ENCODE measurements around the gene PEX11G.

DNA sequence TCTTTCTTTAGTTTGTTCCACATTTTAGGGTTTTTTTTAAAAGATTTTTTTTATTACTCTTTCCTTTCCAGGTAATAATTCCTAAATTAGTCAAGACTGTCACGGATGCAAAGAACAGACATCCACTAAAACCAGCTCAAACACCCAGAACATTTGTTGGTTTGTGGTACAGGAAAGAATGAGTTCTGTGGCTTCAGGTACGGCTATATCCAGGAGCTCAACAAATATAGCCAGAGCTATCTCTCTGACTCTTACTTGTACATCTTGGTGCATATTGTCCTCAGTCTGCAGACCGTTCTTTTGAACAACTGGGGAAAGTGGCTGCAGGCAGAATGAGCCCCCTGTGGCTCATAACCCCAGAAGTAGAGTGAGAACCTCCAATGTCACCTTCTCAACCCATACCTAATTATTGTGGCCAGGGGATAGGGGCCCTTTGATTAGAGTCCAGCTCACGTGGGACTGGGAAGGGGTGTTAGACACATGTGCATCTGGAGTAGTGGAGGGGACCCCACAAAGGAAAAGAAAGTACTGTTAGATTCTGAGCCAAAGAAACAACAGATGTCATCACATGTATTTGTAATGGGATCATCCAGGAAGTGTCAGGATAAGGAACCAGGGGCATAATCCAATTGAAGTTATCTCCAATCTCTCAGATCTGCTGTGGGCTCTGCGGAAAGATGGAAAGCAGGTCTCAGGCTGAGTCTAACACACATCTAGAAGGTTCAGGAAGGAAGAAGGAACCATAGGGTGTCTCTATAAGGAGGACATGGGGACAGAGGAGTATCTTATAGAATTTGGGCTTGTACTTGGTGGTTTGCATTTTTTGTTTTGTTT, 25.2 kb upstream of the PEX11G start:
- TF ChIP-seq, protein P1, sequence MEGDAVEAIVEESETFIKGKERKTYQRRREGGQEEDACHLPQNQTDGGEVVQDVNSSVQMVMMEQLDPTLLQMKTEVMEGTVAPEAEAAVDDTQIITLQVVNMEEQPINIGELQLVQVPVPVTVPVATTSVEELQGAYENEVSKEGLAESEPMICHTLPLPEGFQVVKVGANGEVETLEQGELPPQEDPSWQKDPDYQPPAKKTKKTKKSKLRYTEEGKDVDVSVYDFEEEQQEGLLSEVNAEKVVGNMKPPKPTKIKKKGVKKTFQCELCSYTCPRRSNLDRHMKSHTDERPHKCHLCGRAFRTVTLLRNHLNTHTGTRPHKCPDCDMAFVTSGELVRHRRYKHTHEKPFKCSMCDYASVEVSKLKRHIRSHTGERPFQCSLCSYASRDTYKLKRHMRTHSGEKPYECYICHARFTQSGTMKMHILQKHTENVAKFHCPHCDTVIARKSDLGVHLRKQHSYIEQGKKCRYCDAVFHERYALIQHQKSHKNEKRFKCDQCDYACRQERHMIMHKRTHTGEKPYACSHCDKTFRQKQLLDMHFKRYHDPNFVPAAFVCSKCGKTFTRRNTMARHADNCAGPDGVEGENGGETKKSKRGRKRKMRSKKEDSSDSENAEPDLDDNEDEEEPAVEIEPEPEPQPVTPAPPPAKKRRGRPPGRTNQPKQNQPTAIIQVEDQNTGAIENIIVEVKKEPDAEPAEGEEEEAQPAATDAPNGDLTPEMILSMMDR (IDR thresholded peaks at IDR 0.05) = no peak
- TF ChIP-seq POLR2A (IDR thresholded peaks at IDR 0.05) (no peak), POLR2AphosphoS5 (IDR thresholded peaks at IDR 0.05) (no peak), EP300 (IDR thresholded peaks at IDR 0.05) (no peak)

Measured in gastroesophageal sphincter (tissue), 3 donors.